HTR-8/SVneo (cell line): Measurements from ENCODE around the gene ZSCAN2.

Source experiments
- DNase-seq: peaks from one replicate; pipeline ENCODE4 v3.0.0; 2011; ENCODE audit warnings: low spot score, mixed read lengths; ENCODE audit not compliant: insufficient read length
- FAIRE-seq: peaks from 2 replicates; lab custom pipeline; 2011; peaks lifted over from hg19 to GRCh38; lab: Jason Lieb, UNC

The ZSCAN2 gene

GRCh38 chr15:84659904-84660781 lies 59.3 kb downstream of the ZSCAN2 start:
- FAIRE-seq: no peak
- no peak for DNase-seq

DNA sequence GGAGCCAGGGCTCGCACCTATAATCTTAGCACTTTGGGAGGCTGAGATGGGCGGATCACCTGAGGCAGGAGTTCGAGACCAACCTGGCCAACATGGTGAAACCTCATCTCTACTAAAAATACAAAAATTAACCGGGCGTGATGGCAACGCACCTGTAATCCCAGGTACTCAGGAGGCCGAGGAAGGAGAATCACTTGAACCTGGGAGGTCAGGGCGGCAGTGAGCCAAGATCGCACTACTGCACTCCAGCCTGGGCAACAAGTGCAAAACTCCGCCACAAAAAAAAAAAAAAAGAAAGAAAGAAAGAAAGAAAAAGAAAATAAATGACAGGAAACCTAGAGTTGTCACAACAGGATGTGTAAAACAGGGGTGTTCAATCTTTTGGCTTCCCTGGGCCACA lies 60.2 kb downstream of the ZSCAN2 start:
- DNase-seq (no peak), FAIRE-seq (no peak)

GRCh38 chr15:84666373-84666772 lies 65.6 kb downstream of the ZSCAN2 start:
- DNase-seq (no peak), FAIRE-seq (no peak)

GRCh38 chr15:84668221-84668982 lies 67.6 kb downstream of the ZSCAN2 start:
- no peak for FAIRE-seq

GRCh38 chr15:84669726-84670125 lies 68.9 kb downstream of the ZSCAN2 start:
- DNase-seq (no peak), FAIRE-seq (no peak)

More at GRCh38 chr15:84668221-84668982, 67.6 kb downstream of the ZSCAN2 start:
- DNase-seq: no peak

DNA sequence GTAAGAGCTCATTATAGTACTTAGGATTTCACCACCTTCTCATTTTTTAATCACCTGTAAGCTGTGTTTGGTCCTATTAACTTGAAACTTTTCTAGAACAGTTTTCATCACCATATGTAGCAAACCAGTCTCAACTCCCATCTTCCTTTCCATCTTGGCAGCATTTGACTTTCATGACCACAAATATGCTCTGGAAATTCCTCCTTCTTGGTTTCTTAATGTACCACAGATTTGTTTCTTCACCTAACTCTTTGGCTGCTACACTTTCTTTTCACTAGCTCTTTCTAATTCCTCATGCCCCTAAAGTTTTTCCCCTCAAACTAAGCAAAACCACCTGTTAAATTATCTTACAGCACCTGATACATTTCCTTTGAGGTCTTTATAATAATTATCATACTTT lies 70.4 kb downstream of the ZSCAN2 start:
- FAIRE-seq: no peak
- DNase-seq: no peak
